DMS79 (cell line): ENCODE data around the gene TLN1.

Source experiments
- DNase-seq: peaks from one replicate; lab custom pipeline; 2025; lab: John Stamatoyannopoulos, UW

TLN1 gene

DNA sequence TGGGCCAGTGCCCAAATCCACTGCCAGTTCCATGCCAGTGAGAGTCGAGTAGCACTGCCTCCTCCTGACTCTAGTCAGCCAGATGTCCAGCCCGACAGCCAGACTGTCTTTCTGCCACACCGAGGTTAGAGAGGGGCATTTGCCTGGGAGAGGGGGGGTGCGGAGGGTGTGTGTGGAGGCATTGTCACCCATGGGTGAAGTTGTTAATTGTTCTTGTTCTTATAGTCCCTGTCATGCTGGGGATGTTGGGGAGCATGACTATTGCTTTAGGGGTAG, 18.2 kb upstream of the TLN1 start:
- no peak for DNase-seq

- DNase-seq = no peak
These were observed 17.7 kb upstream of the TLN1 start for GRCh38 chr9:35749515-35750255.

DNA sequence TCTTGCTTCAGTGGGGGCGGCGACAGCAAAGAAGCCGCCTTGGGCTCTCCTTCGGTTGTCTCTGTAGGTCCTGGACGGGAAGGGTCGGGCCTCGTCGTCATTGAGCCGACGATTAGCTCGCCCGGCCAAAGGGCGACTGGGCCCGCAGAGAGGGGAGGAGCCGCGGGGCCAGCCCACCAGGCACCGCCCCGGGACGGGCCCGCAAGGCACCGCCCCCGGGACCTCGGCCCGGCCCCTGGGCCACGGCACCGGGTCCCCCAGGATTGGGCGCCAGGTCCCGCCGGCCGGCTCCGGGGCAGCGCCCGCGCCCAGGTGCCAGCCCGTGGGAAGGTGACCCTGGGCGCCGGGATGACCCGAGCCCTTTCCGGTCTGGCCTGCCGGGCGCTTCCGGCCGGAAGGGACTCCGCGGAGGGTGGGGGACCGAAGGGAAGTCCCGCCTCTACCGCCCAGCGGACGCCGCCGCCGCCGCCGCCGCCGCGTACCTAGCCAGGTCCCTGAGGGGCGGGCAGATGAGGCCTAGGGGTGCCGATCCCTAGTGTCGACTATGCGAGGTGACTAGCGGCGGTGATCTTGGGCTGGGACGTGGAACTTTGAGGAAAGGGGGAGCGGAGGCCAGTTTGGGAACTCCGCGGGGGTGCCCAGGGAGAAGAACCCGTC, 17.0 kb upstream of the TLN1 start, which contains the start of the genes GBA2 and RGP1:
Gene GBA2 (minus strand): TSS at position 371 of the 657 bp plus-strand sequence. CDS start 524 bp downstream, outside the sequence.
Gene RGP1 (plus strand): TSS at position 430 of the 657 bp plus-strand sequence. CDS start 469 bp downstream, outside the sequence.
- peak; percentile 54 for DNase-seq

GRCh38 chr9:35748242-35748857, 16.4 kb upstream of the TLN1 start:
- DNase-seq = no peak

GRCh38 chr9:35746583-35746982, 14.6 kb upstream of the TLN1 start:
- no peak for DNase-seq

GRCh38 chr9:35745569-35745968, 13.6 kb upstream of the TLN1 start:
- DNase-seq = no peak

GRCh38 chr9:35743880-35744518, 12.0 kb upstream of the TLN1 start:
- DNase-seq = no peak

- DNase-seq = no peak
These were observed 11.5 kb upstream of the TLN1 start for GRCh38 chr9:35743452-35743851.

DNA sequence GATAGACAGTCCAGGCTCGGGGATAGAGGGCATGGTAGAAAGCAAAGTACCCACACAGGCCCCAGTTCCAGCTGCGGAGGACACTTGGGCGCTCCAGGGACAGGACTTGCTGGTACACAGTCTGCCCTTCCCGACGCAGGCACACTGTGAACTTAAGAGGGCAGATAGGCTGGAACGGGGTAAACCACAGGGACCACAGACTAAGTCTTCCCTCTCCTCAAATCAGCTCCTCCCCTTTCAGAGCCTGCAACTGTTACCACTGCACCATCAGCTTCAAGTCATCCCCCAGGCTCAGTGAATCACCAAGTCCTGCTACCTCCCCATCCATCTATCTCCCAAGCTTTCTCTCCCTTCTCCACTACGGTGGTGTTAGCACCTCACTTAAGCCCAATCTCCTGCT, 9.7 kb upstream of the TLN1 start:
- no peak for DNase-seq

GRCh38 chr9:35740243-35740642, 8.2 kb upstream of the TLN1 start:
- DNase-seq = no peak

- no peak for DNase-seq
These were observed 6.9 kb upstream of the TLN1 start for GRCh38 chr9:35738924-35739323.

DNA sequence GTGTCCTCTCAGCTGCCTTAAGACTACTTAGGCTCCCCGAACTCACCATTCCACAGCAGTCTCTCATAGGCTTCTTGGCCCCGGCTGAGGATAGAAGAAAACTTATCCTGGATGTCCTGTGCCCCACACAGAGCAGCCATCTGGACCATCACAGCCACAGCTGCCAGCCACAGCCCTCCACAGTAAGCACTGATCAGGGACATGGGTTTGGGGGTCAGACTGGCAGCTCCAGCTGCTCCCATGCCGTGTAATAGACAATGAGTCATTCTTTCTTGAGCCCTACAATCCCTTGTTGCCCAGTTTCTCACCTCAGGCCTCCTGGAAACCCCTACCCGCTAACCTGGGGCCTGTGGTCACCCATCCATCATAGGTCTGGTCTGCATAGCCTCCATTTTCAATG, 6.2 kb upstream of the TLN1 start:
- no peak for DNase-seq

GRCh38 chr9:35737143-35737542, 5.1 kb upstream of the TLN1 start:
- no peak for DNase-seq

GRCh38 chr9:35736201-35736633, 4.2 kb upstream of the TLN1 start:
- peak; percentile 43 for DNase-seq

DNA sequence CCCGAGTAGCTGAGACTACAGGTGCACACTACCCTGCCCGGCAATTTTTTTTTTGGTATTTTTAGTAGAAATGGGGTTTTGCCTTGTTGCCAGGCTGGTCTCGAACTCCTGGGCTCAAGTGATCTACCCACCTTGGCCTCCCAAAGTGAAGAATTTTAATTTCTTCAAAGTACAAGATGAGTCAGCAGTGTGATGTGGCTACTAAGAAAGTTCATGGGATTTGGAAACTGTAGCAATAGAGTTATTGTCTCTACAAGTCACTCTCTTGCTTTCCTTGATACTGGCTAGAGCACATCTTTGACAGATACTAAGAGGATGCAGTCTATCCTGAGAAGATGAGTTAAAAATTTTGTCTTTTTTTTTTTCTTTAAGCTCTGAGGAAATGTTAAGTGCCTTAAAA, 2.1 kb upstream of the TLN1 start:
- DNase-seq = no peak

GRCh38 chr9:35732800-35733541, 976 bp upstream of the TLN1 start:
- peak; percentile 41 for DNase-seq

DNA sequence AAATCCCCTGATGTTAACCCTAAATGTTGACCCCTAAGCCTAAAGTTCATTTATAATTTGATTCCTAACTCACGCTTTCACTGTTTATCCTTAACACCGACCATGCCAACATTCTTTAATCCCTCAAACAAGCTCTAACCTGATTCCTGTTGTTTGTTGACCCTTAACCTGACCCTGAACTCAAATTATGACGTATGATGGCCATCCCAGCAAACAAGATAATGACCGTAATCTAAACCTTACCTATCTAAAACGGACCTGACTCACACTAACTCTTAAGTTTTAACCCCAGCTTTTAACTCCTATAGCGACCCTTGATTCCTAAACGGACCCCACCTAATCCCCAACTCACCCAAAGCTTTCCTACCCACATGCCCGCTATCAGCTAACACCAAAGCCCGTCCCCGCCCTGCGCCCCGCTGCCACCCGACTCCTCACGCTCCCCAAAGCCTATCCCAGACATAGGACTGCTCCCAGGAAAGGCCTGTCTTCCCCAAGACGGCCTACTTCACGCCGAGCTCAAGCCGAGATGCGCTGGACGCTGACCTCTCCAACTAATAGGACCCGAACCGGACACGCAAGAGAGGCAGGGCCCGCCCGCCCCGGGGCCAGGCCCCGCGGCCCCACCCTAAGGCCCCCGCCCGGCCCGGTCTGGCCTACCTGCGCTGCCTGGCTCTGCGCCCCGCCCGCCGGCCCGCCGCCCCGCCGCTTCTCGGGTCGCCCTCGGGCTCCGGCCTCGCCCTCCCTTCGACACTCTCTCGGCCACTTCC, 395 bp downstream of the TLN1 start:
- no peak for DNase-seq

DNA sequence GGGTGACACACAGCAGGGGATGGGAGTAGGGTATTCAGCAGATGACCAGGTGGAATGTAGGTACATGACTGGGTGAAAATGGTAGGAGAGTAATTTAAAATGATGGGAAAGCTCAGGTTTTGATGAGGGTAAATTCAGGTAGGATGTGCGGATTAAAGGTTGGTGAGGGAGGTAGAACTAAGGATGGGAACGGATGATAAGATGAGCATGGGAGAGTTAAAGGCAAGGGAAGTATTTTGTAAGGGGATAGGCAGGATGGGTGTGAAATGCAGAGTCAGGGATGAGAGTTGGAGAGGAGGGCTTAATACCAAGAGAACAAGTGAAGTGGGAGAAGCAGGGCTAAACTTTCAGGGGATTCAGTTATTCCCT, 1.5 kb downstream of the TLN1 start:
- no peak for DNase-seq

- DNase-seq = no peak
These were observed 2.1 kb downstream of the TLN1 start for GRCh38 chr9:35729700-35730485.

DNA sequence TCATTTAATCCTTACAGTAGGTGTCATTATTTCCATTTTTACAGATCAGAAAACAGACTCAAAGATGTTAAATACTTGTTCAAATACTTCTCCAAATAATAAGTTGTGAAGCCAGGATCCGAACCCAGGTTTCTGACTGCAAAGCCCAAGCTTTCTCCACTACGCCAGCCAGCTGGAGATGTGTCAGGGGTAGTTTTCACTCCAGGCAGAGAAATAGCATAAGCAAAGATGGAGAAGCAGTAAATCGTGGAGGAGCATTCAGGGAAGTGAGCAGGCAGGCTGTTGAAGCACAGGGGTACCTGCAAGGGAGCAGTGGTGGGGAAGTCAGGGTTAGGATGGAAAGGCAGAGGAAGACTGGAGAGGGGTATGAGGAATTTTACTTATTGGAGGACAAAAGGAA, 2.9 kb downstream of the TLN1 start:
- DNase-seq = no peak
